ENCODE results near the gene CHMP4B.

Gene CHMP4B, protein sequence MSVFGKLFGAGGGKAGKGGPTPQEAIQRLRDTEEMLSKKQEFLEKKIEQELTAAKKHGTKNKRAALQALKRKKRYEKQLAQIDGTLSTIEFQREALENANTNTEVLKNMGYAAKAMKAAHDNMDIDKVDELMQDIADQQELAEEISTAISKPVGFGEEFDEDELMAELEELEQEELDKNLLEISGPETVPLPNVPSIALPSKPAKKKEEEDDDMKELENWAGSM

DNA sequence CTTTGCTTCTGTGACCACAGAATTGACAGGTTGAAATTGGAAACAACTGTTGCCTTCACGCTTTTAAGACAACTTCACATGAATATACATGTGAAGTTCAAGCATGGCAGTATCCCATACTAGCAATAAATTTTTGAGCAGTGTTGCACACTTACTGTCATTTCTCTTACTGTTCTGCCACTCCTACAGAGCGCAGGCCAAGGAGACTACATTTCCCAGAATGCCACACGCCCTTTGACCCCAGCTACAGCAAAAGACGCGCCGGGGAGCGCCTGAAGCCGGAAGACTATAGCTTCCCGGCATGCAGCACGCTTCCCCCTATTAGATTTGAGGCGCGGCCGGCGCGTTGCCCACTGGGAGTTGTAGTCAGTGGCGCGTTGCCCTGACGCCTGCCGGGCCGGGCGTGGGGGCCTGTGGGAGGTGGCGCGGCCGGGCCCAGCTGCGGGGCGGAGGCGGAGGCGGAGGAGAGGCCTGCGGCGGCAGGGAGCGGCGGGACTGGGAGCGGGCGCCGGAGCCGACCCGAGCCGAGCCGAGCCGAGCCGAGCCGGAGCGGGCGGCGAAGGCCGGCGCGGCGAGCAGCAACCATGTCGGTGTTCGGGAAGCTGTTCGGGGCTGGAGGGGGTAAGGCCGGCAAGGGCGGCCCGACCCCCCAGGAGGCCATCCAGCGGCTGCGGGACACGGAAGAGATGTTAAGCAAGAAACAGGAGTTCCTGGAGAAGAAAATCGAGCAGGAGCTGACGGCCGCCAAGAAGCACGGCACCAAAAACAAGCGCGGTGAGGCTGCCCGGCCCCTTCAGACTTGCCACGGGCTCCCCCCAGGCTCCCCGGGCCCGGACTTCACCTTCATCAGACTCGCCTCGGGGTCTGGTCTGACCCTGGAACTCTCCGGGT, at the start of gene CHMP4B:
Gene CHMP4B (plus strand): TSS at position 464 of the 891 bp plus-strand sequence. CDS start 121 bp downstream, at position 585.
- peak; percentile 98 for DNase-seq (ENCODE audit: low spot score)

DNA sequence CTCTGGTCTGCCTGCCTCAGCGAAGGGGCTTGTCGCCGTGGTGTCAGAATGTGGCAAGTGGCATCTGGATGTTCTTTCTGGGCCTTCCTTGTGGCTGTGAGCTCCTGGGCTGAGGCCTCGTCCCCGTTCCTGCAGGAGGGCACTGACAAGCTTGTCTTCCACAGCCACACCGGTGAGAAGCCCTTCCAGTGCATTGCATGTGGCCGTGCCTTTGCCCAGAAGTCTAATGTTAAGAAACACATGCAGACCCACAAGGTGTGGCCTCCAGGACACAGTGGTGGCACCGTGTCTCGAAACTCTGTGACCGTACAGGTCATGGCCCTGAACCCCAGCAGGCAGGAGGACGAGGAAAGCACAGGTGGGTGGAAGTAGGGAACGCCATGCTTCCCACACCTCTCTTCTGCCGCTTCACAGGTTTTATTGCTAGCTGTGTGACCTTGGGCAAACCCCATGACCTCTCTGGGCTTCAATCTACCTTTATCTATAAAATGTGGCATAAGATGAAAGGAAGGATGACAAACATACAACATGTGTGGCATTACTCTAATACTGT, 49.4 kb upstream of the CHMP4B start:
- DNase-seq (ENCODE audit: low spot score) = no peak

DNA sequence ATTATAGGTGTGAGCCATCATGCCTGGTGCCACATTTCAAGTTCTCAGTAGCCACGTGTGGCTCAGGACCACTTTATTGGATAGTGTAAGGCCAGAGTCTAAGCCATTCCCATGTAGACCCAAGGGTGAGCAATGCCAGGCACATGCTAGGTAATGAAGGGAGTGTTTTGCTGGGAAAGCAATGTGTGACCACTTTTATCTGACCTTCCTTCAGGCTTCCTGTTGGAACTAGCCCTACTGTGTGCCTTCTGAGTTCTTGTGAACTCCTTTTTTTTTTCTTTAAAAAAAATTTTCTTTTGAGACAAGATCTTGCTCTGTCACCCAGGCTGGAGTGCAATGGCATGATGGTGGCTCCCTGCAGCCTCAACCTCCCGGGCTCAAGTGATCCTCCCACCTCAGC, 46.0 kb upstream of the CHMP4B start:
- DNase-seq (ENCODE audit: low spot score) = no peak

DNA sequence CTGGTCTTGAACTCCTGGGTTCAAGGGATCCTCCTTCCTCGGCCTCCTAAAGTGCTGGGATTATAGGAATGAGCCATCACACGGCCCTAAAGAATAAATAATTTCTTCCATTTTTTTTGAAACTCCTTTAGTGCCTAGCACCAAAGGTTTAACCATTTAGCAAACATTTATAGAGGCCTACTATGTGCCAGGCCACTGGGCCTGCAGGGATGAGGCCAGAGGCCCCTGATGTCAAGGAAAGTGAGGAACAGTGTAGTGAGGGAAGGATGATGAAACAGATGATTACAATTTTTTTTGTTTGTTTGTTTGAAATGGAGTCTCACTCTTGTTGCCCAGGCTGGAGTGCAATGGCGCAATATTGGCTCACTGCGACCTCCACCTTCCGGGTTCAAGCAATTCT, 45.6 kb upstream of the CHMP4B start:
- no peak for DNase-seq (ENCODE audit: low spot score)

DNA sequence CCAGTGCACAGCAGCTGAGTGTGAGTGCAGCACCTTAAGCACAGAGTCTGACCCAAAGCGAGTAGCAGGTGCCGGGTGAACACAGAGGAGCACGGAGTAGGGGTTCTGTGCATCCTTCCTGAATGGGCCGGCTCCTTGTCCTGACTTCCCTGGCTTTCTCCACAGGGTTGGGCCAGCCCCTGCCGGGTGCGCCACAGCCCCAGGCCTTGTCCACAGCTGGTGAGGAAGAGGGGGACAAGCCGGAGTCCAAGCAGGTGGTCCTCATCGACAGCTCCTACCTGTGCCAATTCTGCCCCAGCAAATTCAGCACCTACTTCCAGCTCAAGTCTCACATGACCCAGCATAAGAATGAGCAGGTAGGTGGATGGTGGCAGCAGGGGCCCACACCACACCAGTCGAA, 44.5 kb upstream of the CHMP4B start:
- DNase-seq (ENCODE audit: low spot score) = no peak

DNA sequence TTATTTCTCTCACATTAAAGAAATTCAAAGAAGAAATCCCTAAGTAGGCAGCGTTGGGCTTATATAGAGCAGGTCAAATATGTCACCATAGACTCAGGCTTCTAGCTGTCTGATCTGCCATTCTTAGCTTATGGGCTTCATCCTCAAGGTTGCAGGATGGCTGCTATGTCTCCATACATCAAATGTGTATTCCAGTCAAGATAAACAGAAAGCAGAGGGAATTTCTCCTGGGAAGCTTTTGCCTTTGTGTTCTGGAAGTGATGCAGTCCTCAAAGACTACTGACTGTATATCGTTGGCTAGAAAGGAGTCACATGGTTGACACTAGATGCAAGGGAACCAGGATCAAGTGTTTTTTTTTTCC, 43.4 kb upstream of the CHMP4B start:
- no peak for DNase-seq (ENCODE audit: low spot score)

DNA sequence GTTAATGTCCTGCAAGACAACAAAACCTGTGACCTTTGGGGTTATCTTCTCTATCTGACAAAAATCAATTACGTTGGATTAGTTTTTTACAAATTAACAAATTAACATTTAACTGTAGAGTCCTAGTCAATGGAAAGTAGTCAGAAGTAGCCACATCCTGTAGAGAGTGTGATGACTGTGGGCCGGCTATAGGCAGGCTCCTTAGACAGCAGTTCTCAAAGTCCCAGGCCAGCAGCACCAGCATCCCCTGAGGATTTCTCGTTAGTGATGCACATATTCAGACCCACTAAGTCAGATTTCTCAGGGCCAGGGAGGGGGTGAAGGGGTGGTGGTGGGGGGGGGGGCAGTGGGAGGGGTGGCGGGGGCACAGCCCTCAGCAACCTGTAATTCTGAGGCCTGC, 42.1 kb upstream of the CHMP4B start:
- no peak for DNase-seq (ENCODE audit: low spot score)

DNA sequence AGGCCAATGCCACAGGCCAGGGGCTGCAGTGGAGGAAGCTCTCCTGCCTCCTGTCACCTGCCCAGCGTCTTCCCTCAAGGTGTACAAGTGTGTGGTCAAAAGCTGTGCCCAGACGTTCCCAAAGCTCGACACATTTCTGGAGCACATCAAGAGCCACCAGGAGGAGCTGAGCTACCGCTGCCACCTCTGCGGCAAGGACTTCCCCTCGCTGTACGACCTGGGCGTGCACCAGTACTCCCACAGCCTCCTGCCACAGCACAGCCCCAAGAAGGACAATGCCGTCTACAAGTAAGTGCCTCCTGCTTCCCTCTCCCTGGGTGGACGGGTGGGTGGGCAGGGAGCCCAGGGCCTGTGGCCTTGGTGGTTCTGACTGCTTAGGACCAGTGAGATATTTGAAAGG, 41.1 kb upstream of the CHMP4B start:
- no peak for DNase-seq (ENCODE audit: low spot score)

DNA sequence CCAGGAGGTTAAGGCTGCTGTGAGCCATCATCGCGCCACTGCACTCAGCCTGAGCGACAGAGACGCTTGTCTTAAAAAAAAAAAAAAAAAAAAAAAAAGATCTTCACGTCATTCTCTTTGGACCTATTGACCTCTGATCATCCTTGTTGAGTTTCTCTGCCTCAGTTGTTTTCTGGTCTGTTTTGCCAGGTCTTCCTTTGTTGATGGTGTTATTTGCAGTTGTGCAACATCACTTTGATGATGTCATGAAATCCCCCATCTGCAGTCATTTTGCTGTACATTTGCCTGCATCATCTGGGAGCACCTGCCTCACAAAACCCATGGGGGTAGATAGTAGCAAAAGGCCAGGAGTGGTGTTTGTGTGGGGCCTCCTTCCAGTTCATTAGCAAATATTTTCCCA, 39.2 kb upstream of the CHMP4B start:
- DNase-seq (ENCODE audit: low spot score) = no peak

DNA sequence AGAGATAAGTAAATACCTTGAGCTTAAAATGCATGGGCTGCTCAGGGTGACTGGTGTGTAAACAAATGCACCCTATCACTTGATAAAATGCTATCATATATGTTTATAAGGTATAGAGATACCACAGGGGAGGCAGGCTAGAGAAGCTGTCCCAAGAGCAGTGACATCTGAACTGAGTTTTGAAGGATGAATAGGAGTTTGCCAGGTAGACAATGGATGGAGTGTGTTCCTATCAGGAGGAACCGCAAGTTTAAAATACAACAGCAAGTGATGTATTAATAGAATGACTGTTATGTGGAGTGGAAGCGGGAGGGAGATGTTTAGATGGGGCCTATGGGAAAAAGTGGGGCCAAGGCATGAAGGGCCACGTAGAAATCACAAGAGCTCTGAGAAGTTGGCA, 38.7 kb upstream of the CHMP4B start:
- no peak for DNase-seq (ENCODE audit: low spot score)

DNA sequence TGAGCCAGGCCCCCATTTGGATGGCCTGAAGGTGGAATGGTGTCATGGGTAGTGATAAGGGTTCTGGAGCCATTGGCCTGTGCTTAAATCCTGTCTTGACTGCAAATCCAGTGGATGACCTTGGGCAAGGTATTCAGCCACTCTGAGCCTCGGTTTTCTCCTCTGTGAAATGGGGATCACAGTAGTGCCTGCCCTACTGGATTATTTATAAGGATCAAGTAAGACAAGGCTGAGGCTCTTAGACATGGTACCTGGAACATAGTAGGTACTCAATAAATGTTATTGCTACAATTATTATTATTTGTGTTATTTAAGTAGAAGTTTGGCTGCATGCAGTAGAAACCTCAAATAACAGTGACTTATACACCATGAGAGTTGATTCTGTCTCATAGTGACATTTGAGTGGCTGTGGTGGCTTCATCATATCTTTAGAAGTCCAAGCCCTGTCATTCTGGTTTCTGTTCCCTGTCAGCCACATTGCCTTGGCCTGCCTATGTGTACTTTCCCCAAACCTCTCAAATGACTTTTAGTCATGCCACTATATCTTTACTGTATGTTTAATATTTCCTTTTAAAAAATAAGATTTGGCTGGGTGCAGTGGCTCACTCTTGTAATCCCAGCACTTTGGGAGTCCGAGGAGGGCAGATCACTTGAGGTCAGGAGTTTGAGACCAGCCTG, 37.6 kb upstream of the CHMP4B start:
- DNase-seq (ENCODE audit: low spot score) = no peak

DNA sequence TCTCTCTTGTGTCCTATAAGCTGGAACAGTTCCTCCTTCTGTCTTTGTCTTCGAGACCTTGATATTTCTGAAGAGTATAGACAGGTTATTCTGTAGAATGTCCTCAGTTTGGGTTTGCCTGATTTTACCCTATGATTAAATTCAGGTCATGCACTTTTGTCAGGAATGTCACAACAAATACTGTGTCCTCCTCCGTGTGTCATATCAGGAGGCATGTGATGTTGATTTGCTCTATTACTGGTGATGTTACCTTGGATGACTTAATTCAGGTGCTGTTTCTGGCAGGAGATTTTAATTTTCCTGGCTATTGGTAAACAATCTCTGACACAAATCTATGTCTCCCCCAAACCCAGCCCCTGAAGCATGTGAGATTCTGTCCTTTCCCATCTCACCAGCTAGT, 33.3 kb upstream of the CHMP4B start:
- DNase-seq (ENCODE audit: low spot score) = no peak

DNA sequence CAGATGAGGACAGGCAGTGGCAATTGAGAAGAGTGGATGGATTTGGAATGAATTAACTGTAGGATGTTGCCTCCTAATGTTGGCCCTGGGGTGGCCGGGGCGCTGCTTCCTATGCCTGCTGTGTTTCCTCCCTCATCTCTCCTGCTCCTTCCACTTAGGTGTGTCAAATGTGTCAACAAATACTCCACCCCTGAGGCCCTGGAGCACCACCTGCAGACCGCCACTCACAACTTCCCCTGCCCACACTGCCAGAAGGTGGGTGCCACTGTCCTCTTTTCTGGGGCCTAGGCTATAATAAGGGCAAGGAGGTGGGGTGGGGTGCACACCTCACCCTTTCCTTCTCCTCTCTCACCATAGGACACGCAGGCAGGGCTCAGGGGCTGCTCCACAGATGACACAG, 30.0 kb upstream of the CHMP4B start:
- no peak for DNase-seq (ENCODE audit: low spot score)

DNA sequence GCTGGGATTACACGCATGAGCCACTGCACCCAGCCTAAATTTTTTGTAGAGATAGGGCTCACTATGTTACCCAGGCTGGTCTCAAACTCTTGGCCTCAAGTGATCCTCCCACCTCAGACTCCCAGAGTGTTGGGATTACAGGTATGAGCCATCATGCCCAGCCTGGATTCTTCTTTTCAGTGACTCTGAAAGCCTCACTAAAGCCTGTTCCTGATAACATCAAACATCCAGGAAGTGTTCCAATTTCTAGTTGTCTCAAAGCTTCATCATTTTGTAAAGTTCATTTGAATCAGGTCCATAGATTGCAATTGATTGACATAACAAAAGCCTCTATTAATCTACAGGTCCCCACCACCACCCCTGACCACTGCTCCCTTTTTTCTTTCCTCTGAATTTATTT, 29.2 kb upstream of the CHMP4B start:
- DNase-seq (ENCODE audit: low spot score) = no peak

DNA sequence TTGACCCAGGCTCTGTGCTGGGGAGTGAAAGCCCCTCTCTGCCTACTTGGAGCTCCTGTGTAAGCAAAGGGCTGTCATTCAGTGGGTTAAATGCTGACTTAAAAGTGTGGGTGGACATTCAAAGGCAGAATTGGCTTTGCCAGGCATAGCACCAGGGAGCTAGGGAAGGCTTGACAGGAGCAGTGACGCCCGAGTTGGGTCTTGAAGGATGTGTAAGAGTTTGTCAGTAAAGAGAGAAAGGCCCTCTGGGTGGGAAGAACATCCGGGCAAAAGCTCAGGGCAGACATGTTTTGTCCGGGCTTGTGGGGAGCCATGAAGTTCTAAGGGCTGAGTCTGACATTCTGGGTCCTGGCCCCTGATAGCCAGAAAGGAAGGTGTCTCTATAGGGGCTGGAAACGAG, 27.9 kb upstream of the CHMP4B start:
- DNase-seq (ENCODE audit: low spot score) = no peak

DNA sequence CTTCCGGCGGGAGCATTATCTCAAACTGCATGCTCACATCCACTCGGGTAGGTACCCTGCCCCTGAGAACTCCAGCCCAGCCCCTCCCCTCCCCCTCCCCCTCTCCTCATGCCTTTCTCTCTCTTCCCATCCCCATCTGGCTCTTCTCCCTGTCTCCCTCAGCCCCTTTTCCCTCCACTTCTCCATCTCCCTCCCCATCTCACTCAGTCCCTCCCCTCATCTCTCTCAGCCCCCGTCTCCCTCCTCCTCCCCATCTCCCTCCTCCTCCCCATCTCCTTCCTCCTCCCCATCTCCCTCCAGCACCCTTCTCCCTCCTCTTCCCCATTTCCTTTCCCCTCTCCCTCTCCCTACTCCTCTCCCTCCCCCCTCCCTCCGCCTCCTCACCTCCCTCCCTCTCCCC, 27.3 kb upstream of the CHMP4B start:
- no peak for DNase-seq (ENCODE audit: low spot score)

DNA sequence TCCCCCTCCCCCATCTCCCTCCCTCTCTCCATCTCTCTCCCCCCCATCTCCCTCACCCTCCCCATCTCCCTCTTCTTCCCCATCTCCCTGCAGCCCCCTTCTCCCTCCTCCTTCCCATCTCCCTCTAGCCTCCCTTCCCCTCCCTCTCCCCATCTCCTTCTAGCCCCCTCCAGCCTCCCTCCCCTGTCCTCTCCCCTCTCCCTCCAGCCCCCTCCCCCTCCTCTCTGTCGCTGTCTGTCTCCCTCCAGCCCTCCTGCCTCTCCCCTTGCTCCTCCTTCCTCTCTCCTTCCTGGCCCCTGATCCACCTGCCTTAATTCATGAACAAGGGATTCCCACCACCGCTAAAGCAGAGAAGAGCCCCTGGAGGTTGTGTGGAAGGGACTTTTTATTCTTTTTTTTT, 26.9 kb upstream of the CHMP4B start:
- no peak for DNase-seq (ENCODE audit: low spot score)

DNA sequence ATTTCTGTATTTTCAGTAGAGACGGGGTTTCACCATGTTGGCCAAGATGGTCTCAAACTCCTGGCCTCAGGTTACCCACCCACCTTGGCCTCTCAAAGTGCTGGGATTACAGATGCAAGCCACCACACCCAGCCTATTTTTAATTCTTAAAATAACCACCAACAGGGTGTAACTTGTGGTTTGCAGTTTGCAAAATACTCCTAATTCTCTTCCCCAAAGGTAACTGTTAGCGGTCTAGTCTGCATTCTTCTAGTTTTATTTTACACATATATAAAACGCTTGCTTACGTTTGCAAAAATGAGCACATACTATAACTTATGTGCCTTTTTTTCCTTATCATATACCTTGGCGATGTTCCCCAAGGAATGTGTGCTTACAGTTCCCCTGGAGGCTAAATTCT, 25.6 kb upstream of the CHMP4B start:
- DNase-seq (ENCODE audit: low spot score) = no peak

DNA sequence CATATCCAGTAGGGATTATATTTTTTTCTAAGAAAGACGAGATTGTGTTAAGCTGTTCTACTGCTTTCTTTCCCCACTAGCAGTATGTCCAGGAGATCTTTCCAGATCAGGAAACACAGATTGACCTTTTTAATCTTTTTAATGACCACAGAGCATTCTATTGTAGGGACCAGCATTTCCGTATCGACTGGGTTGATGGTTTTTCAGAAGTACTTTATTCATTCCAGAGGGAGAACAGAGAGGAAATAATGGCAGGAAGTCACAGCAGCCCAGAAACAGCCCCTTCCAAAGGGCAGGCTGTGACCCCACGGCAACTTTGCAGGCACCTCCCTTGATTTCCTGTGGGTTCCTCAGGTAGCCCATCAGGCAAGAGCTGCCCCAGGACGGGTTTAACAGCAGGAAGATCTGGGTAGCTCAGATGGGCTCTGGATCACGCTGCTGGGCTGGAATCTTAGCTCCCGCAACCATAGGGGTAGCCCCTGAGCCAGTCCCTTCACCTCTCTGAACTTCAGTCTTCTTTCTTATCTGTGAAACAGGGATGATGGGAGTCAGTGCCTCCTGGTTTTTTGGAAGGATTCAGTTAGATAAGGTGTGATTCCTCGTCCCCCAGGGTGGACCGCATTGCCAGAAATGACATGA, 23.8 kb upstream of the CHMP4B start:
- no peak for DNase-seq (ENCODE audit: low spot score)

DNA sequence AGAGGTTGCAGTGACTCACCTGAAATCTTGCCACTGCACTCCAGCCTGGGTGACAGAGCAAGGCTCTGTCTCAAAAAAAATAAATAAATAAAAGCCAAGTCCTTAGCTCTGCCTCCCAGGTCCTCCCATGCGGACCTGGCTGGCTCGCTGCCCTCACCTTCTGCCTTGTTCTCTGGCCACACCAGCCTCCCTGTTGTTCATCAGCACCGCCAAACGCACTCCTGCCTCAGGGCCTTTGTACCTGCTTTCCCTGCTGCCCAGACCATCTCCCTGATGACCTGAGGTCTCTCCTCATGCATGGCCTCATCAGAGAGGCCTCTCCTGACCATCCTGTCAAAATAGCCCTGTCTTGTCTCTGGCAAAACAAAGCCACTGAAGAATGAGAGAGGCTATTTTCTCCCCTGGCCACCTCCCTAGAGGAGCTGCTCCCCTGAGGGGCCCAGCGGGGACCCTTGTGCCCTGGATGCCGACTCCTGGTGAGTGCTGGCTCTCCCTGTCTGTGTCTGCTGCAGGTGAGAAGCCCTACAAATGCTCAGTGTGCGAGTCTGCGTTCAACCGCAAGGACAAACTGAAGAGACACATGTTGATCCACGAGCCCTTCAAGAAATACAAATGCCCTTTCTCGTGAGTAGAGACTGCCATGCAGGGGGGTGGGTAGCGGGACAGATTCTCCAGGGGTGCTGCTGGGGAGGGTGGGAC, 22.6 kb upstream of the CHMP4B start:
- no peak for DNase-seq (ENCODE audit: low spot score)

DNA sequence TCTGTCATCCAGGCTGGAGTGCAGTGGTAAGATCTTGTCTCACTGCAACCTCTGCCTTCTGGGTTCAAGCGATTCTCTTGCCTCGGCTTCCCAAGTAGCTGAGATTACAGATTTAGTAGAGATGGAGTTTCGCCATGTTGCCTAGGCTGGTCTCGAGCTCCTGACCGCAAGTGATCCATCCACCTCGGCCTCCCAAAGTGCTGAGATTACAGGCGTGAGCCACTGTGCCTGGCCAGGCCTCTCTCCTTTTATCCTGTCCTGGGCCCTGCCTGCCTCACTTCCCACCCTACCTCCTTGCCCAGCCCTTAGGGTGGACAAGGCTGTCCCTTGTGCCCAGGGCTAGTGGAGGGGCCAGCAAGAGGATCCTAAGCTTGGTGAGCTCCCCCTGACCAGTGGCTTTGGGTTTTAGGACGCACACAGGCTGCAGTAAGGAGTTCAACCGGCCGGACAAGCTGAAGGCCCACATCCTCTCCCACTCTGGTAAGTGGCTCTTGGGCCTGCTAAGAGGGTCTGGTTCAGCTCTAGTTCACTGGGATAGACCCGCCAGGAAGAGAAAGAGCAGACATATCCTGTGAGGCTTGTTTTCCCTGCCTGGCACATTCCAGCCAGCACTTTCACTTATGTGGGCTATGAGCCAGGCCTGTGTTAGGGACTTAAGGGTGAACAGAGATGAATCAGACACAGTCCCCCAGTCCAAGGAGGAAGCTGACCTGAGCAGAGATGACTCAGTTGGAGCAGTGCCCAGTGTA, 21.9 kb upstream of the CHMP4B start:
- DNase-seq (ENCODE audit: low spot score) = no peak
